Ascending aorta (tissue), 2 donors: ENCODE data around the gene FSTL4. TPM values are rescaled to one million over a fixed set of nuclear protein-coding genes. Genes with fewer than 3 reads are reported as not detected.
"Not testable (repeated sequence)": the region's sequence is repeated elsewhere in the genome, so short reads cannot be mapped to it uniquely, and the experiment has no call there.

ENCODE experiments used
- DNase-seq, 2 donors: peaks; one replicate each; pipeline ENCODE4 v3.0.0-alpha.2; 2019; ENCODE audit warnings: low spot score in 2 of 2
- H3K27ac ChIP-seq, 2 donors: fragments of 200-600 bp; sonication (generic); one replicate each; pipeline ENCODE4 v1.5.1; 2016 to 2017; ENCODE audit warnings: mild to moderate bottlenecking in 1 of 2
- H3K27me3 ChIP-seq: fragments of 200-600 bp; sonication (generic); one replicate; pipeline ENCODE4 v1.5.1; 2017
- H3K36me3 ChIP-seq, 2 donors: fragments of 200-600 bp; sonication (generic); one replicate each; pipeline ENCODE4 v1.5.1; 2016
- H3K4me1 ChIP-seq, 2 donors: fragments of 200-600 bp; sonication (generic); one replicate each; pipeline ENCODE4 v1.5.1; 2016 to 2017; ENCODE audit warnings: mild to moderate bottlenecking in 1 of 2
- H3K4me3 ChIP-seq, 2 donors: fragments of 200-600 bp; sonication (generic); one replicate each; pipeline ENCODE4 v1.5.1; 2016 to 2017; ENCODE audit warnings: mild to moderate bottlenecking in 1 of 2
- H3K9me3 ChIP-seq, 2 donors: fragments of 200-600 bp; sonication (generic); one replicate each; pipeline ENCODE4 v1.5.1; 2016
- CTCF ChIP-seq, 3 experiments: fragments of 200-600 bp in 2 of 3; fragments of 450-650 bp in 1 of 3; sonication (generic) in 2 of 3; IDR thresholded peaks; one replicate each; pipeline ENCODE4 v1.5.1; 2016 to 2019; ENCODE audit warnings: antibody characterized with exemption in 3 of 3, mild to moderate bottlenecking in 1 of 3, moderate library complexity in 1 of 3
- intact Hi-C: fragments of 100-400 bp; cut with DNase I; formaldehyde crosslinking; loops from one replicate; pipeline ENCODE4 v1.15.1; 2023
- total RNA-seq: library from RNA; depleted of rRNA; stranded (reverse); fragments of >200 nt; gene quantifications from one replicate; pipeline ENCODE4 v1.1.0, GENCODE V29; 2016

The FSTL4 gene
- total RNA-seq, 1 donor from 2014 or later, result 0.11 TPM

- intact Hi-C loops, result no loop called here
- no peak for TF ChIP-seq CTCF (IDR thresholded peaks at IDR 0.05)
- Histone ChIP-seq H3K9me3 (no peaks in the 10 kb centered on the region), H3K27me3 (no peaks in the 10 kb centered on the region), H3K27ac (no peak overlapping the region), H3K36me3 (no peaks in the 10 kb centered on the region), H3K4me1 (no peaks in the 10 kb centered on the region), H3K4me3 (no peak overlapping the region)
- no peak for DNase-seq
Observed at GRCh38 chr5:133546500-133546899, 65.8 kb downstream of the FSTL4 start.

- no peak overlapping the region for H3K4me3 ChIP-seq
- no peaks in the 10 kb centered on the region for H3K4me1 ChIP-seq
- no peaks in the 10 kb centered on the region for H3K9me3 ChIP-seq
- no peak overlapping the region for H3K27ac ChIP-seq
- intact Hi-C loops, result no loop called here
- DNase-seq, result no peak
- H3K36me3 ChIP-seq, result no peaks in the 10 kb centered on the region
- TF ChIP-seq CTCF (IDR thresholded peaks at IDR 0.05), result no peak
- H3K27me3 ChIP-seq, result no peaks in the 10 kb centered on the region
Observed at GRCh38 chr5:133544346-133544745, 68.0 kb downstream of the FSTL4 start.

GRCh38 chr5:133539818-133540217, 72.5 kb downstream of the FSTL4 start:
- Histone ChIP-seq H3K4me1 (no peaks in the 10 kb centered on the region), H3K27ac (no peak overlapping the region), H3K9me3 (no peaks in the 10 kb centered on the region), H3K36me3 (no peaks in the 10 kb centered on the region), H3K4me3 (no peak overlapping the region), H3K27me3 (no peaks in the 10 kb centered on the region)
- no peak for TF ChIP-seq CTCF (IDR thresholded peaks at IDR 0.05)
- no peak for DNase-seq
- intact Hi-C loops, result no loop called here

GRCh38 chr5:133538718-133539117, 73.6 kb downstream of the FSTL4 start:
- Histone ChIP-seq H3K27me3 (no peaks in the 10 kb centered on the region), H3K9me3 (no peaks in the 10 kb centered on the region), H3K4me1 (no peaks in the 10 kb centered on the region), H3K36me3 (no peaks in the 10 kb centered on the region), H3K4me3 (no peak overlapping the region), H3K27ac (no peak overlapping the region)
- intact Hi-C loops, result no loop called here
- TF ChIP-seq CTCF (IDR thresholded peaks at IDR 0.05), result no peak
- DNase-seq, result no peak

- H3K27me3 ChIP-seq, H3K9me3 ChIP-seq, H3K27ac ChIP-seq, H3K36me3 ChIP-seq, H3K4me1 ChIP-seq, intact Hi-C loops, H3K4me3 ChIP-seq, DNase-seq: not testable (repeated sequence)
Observed at GRCh38 chr5:133535241-133535929, 77.0 kb downstream of the FSTL4 start.

GRCh38 chr5:133534566-133534965, 77.8 kb downstream of the FSTL4 start:
- Histone ChIP-seq H3K36me3 (no peaks in the 10 kb centered on the region), H3K4me3 (no peak overlapping the region), H3K9me3 (no peaks in the 10 kb centered on the region), H3K27ac (no peak overlapping the region), H3K4me1 (no peaks in the 10 kb centered on the region), H3K27me3 (no peaks in the 10 kb centered on the region)
- TF ChIP-seq CTCF (IDR thresholded peaks at IDR 0.05), result no peak
- no peak for DNase-seq
- intact Hi-C loops, result no loop called here
